GM12874 (cell line): ENCODE data around the gene TMEM143.
A peak's percentile ranks its signal among the peaks of the same experiment; 100 is the strongest.

Experiments
- TF ChIP-seq, protein P1 (sequence below): IDR thresholded peaks from 2 replicates; pipeline ENCODE4 v1.5.1; 2011; ENCODE audit warnings: low read depth, mild to moderate bottlenecking, control low read depth, low read length, moderate library complexity; ENCODE audit not compliant: insufficient read depth

Gene TMEM143

GRCh38 chr19:48341515-48342413 lies 22.0 kb downstream of the TMEM143 start:
- TF ChIP-seq, protein P1, sequence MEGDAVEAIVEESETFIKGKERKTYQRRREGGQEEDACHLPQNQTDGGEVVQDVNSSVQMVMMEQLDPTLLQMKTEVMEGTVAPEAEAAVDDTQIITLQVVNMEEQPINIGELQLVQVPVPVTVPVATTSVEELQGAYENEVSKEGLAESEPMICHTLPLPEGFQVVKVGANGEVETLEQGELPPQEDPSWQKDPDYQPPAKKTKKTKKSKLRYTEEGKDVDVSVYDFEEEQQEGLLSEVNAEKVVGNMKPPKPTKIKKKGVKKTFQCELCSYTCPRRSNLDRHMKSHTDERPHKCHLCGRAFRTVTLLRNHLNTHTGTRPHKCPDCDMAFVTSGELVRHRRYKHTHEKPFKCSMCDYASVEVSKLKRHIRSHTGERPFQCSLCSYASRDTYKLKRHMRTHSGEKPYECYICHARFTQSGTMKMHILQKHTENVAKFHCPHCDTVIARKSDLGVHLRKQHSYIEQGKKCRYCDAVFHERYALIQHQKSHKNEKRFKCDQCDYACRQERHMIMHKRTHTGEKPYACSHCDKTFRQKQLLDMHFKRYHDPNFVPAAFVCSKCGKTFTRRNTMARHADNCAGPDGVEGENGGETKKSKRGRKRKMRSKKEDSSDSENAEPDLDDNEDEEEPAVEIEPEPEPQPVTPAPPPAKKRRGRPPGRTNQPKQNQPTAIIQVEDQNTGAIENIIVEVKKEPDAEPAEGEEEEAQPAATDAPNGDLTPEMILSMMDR: no peak

DNA sequence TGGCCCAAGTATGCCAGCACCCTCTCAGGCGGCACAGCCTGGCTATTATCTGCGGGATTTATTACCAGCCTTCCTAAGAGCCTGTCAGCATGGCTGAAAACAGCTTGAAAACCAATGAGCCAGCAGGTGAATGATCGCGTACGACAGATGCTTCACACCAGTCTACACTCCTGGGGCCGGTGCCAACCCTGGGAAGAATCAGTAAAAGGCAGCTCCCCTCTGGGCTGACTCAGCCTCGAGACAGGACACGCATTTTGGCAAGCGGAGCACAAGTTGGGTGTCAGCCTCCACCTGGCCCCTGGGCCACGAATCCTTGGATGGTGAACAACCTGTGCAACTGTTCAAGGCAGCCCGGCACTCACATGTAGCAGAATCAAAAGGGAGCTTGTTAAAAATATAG lies 22.7 kb downstream of the TMEM143 start:
- TF ChIP-seq, protein P1: no peak

- TF ChIP-seq, protein P1: no peak
Observed at GRCh38 chr19:48338802-48339503, 24.8 kb downstream of the TMEM143 start.

GRCh38 chr19:48338253-48338755 lies 25.4 kb downstream of the TMEM143 start:
- TF ChIP-seq, protein P1: no peak

DNA sequence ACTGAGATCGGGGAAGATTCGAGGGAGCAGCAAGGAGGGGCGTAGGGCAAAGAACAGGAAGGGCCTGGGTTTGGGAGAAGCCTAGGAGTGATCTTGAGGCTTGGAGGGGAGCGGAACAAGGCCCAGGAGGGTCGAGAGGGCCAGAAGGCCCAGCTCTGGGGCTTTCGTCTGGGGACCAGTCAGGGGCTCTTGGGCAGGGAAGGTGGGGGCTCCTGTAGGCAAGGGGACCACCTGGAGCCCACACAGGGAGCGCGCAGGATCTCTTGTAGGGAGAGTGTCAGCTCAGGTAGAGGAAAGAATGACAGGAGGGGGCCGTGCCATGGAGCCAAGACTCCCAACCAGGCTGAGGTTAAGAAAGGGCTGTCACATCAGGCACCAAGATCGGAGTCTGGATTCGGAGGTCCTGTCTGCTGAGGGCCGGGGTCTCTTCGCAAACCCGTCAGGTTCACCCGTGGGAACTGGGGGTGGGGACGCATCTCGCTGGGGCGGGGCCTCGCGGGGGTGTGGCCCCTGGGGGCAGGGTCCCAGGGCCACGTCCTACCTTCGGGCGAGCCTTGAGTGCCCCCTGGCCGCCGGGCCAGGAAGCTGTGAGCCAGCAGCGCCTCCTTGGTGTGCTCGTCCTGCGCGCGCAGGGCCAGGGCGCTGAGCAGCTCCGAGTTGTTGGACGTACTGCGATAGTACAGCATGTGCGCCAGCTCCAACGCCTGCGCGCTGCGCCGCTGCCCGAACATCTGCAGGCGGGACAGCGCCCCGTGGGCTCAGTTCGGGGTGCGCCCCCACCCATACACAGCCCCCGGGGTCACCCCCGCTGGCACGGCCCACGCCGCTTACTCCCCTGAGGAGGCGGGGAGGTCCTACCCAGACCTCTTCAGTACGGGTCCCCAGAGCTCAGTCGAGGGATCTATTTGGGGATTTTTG lies 30.0 kb downstream of the TMEM143 start:
- TF ChIP-seq, protein P1: peak; percentile 95

DNA sequence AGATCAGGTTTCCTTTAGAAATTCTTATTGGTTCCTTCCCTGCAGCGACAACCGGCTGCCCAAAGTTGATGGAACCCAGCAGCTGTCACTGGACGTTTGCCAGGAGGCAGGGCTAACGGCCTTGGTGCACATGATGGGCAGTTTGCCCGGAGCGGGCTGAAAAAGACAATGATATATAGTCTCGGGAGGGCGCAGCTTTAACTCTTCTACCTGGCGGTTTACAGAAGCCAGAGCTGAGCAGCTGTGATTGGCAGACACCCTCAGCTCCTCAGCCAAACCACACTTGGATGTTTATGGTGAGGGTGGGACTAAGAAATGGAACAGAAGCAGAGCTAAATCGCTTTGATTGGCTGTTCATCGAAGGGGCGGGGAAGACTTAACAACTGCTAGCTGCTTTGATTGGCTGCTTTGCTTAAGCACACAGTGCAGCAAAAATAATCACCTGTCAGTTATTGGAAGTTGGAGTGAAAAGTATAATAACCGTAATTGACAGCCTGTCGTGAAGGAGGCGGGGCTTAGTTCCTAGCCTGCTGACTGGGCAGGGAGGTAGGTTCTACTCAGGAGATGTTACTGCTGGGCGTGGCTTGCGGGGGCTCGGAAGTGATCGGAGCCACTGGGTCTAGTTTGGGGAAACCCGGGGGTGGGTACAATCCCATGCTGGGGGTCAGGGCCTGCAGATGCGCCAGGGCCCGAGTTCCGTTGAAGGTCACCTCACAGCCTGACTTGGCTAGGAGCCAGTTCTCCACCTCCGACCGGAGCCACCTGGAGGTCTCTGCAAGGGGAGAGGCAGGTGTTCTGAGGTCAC lies 30.9 kb downstream of the TMEM143 start:
- TF ChIP-seq, protein P1: no peak
